OCI-M2 (cell line): Measurements from ENCODE around the gene PDK2.

Experiments
- DNase-seq: peaks from one replicate; lab custom pipeline; 2025; ENCODE audit not compliant: unreplicated experiment; lab: John Stamatoyannopoulos, UW

Gene PDK2

DNA sequence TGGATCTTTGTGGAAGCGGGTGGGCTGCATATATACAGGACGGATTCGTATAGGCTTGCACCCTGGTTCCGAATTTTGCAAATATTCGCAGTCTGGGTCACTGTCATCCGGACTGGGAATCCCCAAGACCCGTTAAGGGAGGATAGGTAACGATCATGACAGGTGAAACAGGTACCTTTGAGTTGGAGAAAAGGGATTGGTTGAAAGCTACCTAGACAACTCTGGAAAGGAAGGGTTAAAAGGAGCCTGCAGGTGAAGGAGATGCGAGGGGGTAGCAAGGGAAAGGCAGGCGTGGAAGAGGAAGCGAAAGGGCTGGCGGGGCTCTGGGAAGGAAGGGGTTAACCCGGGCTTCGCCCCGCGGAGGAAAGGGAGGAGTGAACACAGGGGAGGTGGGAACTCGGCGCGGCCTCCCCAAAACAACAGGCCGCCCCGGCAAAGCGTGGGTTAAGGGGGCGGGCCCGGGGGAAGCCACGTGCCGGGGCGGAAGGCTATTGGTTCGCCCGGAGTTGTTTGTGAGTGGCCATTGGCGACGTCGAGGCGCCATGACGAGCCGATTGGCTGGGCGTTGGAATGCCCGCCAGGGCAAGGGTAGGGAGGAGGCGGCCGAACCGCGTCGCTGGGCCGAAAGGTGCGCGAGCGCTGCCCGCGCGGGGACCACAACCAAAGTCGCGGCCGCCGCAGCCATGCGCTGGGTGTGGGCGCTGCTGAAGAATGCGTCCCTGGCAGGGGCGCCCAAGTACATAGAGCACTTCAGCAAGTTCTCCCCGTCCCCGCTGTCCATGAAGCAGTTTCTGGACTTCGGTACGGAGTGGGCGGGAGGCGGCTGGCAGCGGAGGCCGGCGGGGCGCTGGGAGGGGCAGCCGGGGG, at the start of gene PDK2:
Gene PDK2, plus strand, starts transcription at position 599 of the 867 bp plus-strand sequence. Its CDS starts 85 bp downstream, at position 684.
- DNase-seq: peak; percentile 32

DNA sequence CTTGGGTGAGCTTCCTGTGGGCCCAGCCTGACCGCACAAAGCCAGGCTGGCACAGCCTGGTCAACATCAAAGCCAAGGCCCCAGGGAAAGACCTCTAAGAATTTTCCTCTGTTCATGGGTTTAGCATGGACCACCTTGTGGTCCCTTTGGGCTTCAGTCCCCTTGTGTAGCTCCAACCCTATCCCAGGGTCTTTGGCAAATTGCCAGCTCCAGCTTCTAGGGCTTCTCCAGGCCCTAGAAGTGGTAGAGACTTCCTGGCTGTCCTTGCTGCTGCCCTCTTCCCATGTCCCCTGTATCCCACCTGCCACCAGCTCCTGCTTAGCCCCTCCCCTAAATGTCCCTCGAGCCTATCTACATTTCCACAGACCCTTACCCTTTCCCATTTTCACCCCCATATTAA, 49.0 kb upstream of the PDK2 start:
- no peak for DNase-seq

DNA sequence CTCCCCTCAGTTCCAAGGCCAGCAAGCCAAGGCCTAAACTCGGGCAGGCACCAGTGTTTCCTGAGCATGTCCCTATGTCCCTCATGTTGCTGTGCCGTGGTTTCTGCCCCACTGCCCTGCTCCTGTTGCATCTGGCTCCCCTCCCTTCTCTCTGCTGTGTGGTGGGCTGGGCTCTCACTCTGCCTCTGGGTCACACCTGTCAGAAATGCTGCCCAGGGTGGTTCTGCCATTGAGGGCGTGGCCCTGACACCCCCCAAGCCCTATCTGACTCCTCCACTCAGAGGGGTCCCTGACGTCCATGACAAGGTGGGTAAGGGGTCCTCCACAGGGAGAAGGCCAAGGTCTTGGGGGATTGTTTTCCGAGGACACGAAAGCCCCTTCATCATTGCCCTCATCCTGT, 48.5 kb upstream of the PDK2 start:
- DNase-seq: no peak

DNA sequence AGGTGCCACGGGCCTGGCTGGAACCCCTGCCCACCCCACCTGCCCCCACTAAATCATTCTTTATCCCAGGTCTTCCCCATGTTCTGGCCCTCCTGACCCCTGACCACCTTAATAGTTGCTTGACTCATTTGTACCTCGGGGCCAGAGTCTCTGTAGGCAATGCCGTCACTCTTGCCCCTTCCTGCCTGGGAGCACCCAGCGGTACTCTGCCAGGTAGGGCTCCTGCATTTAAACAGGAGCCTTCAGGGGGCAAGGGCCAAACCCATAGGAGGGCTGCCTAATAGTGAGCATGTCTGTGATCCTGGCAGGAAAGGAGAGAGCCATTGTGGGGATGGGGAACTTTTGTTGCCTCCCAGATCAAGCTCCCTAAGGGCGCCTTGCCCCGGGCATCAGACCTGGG, 48.1 kb upstream of the PDK2 start:
- no peak for DNase-seq

DNA sequence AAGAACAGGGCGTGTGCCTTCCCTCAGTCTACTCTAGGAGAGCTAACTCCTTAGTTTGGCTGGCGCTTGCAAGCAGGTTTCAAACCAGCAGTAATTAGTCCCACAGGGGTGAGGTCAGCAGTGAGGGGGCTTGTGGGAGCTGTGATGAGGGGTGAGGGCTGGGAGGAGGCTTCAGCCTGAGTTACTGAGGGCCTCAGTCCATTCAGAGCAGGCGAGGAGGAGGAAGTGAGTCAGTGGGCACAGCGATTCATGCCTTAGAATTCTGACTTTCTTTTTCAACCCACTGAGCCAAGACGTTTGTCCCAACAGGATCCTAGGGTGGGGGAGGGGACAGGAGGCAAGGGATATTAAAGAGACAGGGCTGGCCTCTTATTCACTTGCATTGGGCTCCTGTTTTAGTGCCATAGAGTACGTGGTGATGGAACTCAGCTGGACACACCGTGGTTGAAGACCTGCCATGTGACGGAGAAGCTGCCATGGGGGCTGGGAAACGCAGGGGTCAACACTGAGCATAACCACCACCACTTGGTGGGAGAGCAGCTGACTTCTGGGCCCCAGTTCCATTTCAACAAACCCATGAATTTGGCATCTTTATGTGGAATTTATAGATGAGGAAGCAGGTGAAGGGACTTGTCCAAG, 47.5 kb upstream of the PDK2 start:
- no peak for DNase-seq

DNA sequence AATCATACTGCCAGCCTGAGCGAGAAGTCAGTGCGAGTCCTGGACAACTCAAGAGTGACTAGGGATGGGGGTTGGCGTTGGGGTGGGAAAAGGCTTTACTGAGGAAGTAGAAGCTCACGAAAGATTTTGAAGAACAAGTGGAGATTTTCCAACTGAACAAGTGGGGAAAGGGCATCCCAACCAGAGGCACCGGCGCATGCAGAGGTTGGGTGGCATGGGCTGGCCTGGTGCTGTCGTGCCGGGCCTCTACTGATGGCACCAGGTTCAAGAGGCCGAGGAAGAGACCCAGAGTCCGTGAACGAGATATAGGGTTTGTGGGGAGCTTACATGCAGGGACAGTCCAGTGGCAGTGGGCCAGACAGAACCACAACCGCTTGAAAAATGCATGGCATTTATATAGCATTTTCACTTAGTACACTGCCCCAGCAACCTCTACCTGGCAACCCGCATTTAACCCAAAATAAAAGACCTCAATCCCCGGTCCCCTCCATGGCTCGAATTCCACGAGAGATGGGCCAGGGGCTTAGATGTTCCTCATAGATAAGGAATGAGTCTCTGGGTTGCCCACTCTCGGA, 46.9 kb upstream of the PDK2 start:
- no peak for DNase-seq

DNA sequence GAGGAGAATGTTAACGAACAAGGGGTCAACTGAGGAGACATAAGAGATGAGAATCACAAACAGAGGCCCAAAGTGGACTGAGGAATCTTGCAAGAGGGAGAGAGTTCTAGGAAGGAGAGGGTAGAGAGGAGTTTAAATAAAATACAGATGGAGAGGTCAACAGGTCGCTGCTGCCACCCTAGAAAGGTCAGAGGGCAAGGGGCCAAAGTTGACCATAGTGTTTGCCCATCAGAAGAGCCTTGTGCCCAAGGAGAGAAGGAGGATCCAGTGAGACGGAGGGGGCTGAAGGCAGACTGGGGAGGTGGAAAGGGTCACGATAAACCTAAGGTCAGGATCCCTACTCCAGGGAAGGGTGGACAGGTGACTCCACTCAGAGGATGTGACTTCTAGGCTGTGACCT, 46.2 kb upstream of the PDK2 start:
- DNase-seq: no peak

DNA sequence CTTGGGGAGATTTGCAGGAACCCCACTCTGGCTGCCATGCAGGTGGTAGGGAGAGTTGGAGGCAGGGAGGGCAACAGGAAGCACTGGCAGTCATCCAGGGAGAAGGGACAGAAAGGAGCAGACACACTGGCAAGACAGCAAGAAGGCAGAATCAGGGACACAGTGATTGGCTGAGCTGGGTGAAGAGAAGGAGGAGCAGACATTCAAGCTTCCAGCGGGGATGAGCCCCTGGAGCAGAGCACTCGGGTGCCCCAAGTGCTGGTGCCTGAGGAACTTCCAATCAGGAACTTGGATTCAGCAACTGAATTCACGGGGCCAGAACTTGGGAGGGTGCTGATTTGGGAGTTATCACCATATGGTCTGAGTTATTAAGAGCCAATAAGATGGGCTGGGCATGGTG, 45.5 kb upstream of the PDK2 start:
- no peak for DNase-seq

DNA sequence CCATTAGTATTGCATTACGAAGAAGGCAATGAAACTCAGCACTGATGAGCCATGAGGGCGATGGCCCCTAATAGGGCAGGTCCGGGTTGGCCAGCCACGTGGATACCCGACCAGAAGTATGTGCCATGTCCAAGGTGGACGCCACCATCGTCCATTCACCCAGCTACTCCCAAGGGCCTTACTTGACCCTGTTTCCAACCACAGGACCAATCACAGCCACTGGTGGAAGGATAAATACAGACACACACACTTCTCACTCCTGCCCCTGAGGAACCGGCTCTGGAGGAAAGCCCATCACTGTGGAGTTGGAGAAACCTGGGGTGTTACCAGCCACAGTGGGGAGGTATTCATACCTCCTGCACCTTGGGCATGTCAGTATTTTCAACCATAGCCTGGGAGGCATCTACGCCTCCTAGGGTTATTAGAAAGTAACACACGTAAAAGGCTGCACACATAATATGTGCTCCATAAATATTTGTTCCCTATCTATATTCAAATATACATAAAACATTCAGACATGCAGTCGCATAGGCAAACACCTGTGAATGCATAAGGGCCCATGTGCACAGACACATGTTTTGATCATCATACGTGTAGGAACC, 44.6 kb upstream of the PDK2 start:
- DNase-seq: no peak

DNA sequence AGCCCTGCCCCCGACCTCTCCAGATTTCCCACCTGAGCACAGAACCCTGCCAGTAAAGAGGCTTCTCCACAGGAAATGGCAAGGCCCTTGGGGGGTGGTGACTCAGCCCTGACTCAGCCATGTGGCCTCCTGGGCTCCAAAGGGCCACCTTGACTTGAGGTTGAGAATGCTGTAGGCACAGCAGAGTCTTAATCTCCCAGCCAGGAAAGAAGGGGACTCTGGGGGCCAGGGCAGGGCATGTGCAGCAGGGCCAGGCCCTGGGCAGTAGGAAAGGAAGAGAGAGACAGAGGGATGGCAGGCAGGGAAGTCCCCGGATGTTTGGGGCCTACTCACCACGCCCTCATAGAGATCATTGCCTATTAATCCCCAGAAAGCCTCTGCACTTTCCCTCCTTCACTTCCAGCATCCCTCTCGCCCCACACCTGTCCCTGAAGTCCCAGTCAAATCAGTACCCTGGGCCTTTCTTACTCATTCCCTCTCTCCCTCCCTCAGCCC, 44.0 kb upstream of the PDK2 start:
- DNase-seq: no peak

DNA sequence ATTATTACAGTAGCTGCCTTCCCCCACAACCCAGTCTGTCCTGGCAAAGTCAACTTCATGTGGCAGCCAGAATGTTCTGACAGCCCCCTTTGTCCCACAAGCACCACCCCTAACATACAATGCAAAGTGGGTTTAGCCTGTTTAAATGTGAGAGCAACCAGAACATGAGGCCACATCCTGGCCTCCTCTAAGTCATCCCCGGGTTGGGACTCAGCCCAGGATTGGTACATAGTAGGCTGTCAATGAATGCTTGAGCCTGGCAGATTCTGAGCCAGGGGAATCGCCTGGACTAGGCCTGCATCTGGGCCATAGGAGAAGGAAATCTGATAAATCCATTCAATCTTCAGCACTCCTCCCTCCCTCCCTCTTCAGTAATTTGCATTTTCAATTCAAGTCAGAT, 43.5 kb upstream of the PDK2 start:
- DNase-seq: no peak

DNA sequence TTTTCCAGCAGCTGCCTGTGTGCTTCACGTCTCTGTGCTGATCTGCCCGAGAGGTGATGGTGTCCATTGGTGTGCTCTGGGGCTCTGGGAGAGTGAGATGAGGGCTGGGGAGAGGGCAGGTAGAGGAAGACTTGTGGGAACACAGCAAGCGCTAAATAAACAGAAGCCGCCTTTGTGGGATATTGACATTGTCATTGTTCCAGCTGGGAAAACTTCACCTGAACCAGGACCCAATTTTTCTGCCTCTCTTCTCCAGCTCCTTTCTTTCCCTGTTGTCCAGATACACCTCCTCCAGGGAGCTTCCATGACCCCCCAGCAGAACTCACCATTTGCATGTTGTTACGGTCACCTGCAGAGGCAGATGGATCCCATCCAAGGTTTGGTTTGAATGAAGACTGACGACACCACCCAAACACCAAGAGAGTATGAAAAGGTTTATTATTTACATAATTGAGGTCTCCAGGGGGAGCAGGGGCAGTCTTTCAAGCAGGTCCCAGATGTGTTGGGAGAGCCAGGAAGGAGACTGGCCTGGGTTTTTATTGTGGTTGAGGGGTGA, 42.8 kb upstream of the PDK2 start:
- no peak for DNase-seq

DNA sequence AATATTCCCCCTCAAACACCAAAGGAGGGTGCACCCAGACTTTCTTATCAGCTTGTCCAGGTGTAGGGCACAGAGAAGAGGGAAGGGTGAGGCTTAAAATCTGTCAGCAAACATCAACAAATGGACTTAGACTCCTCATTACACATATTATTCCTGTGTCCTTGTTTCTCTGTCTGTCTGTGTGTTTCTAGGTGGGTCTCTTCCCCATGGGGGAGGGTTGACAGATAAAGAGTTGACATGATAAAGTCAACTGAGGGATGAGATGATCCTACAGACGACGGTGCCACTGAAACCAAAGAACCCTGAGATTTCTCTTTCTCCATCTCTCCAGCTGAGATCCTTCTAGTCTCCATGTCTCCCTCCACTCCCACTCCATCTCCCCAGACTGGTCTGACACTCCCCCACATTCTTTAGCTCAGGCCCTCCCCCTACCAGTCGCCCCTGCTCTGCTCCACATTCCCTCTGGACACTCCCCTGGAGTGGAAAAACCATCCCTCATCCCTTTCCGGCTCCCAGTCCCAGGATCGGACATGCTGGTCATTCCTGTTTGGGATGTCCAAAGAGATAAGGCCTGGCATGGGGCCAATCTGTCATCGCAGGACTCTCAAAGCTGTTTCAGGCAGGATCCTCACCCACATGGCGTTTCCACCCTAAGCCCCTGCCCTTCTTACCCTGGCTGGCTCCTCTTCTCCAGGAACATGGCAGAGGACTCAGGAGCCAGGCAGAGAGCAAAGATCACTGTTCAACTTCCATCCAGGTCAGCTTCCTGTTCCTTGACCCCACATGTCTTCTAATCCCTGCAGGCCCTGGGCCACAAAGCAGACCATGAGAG, 42.1 kb upstream of the PDK2 start:
- no peak for DNase-seq

DNA sequence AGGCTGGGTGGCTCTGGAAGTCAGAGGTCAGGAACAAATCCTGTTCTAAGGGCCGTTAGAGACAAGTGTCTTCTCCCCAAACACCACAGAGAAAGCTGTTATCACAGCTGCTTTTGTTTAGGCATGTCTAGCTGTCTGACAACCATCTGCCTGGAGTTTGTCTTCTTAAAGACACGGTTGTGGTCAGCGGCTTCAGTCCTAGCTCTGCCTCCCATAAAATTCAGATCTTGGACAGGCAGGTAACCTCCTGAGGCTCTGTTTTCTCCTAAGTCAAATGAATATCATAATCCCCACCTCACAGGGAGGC, 41.5 kb upstream of the PDK2 start:
- no peak for DNase-seq

DNA sequence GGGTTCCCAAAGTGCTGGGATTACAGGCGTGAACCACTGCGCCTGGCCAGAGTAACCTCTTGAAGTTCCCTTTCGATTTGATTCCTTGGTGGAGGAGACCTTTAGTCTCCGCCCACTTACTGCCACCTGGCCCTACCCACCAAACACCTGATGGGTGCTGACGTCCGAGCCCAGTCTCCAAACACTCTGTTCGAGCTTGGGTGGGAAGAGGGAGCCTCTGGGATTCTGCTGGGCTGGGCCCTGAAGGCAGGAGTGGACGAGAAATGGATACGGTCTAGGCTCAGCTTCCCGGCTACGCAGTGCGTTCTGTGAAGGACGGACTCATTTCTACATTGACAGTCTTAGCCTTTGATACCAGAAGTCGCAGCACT, 40.1 kb upstream of the PDK2 start:
- DNase-seq: no peak

DNA sequence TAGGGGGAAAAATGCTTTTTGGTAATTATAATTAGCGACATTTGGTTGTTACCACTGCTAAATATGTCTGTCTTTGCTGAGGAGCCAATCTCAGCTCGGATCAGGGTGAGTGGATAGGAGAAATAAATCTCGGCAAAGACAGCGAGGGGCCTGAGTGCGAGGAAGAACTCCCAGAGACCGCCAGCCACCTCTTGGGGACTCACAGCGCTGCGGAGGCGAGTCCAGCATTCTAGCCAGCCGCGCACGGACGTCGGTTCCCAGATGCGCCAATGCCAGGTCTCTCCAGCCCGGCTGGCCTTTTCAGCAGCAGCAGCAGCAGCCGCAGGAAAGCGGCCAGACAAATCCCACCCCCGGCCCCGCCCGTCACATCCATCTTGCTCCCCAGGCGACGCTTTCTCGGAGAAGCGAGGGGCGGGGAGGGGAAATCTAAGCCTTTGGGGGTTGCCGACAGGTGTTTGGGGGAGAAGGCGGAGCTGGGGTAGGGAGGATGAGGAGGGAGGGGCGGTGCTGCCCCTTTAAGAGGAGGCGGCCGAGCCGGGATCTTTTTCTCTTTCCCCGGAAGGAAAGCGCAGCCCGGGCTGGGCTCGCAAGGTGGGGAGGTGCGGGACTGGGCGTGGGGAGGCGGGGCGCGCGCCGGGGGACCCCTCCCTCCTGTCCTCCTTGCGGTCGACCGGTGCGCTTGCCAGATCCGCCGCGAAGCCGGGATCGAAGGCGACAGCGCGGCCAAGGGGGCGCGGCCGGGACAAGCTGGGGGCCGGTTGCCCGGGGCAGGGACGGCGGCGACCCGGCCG, 39.5 kb upstream of the PDK2 start, which contains the start of gene ITGA3:
Gene ITGA3, plus strand, starts transcription at position 685 of the 791 bp plus-strand sequence. CDS start 330 bp downstream, outside the sequence.
- no peak for DNase-seq

DNA sequence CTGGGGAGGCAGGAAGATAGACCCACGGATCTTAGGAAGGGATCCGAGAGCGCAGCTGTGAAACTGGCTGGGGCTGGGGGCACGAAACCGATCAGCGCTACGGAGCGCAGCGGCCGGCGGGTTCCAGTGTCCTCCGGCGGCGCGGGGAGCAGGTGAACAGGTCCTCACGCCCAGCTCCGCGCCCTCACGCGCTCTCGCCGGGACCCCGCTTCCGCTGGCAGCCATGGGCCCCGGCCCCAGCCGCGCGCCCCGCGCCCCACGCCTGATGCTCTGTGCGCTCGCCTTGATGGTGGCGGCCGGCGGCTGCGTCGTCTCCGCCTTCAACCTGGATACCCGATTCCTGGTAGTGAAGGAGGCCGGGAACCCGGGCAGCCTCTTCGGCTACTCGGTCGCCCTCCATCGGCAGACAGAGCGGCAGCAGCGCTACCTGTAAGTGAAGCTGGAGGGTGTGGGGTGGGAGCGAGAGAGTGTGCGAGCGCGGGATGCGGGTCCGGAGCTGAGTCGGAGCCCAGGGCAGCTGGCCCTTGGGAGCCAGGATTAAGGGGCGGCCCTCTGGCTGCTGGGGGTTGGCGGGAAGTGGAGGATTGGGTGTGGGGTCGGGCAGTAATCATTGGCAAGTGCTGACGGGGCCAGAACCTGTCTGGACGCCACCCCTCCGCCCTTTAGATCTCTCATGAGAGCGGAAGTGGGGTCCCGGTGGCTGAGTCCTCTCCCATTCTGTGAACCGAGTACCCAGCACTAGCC, 38.8 kb upstream of the PDK2 start:
- DNase-seq: no peak

DNA sequence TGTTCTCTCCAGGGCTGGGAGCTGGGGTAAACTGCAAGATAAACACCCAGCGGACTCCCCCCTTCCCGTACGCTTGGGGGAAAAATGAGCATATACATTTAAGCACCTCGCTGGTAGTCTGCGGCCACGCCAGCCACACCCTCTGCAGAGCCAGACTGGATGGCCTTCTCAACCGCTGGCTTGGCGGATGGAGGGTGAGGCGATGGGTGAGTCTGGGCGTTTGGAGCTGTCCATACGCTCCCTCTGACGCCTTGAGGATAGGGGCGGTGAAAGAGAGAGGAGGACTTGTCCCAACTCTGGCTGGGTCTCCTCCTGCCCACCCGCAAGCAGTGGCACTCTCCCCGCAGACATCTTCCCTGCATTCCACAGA, 38.2 kb upstream of the PDK2 start:
- no peak for DNase-seq

DNA sequence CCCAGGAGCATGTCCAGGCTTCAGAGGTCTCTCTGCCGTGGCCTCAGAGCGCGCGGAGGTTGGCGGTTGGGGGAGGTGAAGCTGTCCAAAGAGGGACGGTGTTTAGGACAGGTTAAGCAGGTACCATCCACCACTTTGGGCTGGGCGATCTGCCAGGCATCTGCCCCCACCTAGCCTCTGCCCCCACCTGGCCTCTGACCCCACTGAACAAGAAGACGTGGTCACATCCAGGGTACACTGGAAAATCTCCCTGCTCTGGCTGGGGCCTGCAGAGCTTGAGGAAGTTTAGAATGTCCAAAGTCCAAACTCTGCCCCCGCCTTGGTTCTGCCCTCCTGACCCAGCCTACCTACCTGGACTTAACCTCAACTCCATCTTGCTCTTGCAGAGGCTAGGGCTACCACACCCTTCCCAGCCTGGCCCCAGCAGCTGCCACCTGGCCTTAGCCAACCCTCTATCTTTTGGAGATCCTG, 37.6 kb upstream of the PDK2 start:
- DNase-seq: no peak
